SK-N-MC (cell line): ENCODE data around the gene GTF2IRD1.

Experiments used
- EZH2 ChIP-seq: fragments of 200-600 bp; sonication (generic); IDR thresholded peaks from one replicate; pipeline ENCODE4 v1.6.1; 2017; ENCODE audit warnings: antibody characterized with exemption
- POLR2AphosphoS5 ChIP-seq: IDR thresholded peaks from 2 replicates; pipeline ENCODE4 v1.6.1; 2012; ENCODE audit warnings: mild to moderate bottlenecking, low read depth, low read length, borderline replicate concordance

GRCh38 chr7:74438327-74438726 is 15.4 kb upstream of the GTF2IRD1 start:
- TF ChIP-seq POLR2AphosphoS5 (no peak), EZH2 (no peak)
